ENCODE data around the gene SDK2. TPM values are rescaled to one million over a fixed set of nuclear protein-coding genes. Genes with fewer than 3 reads are reported as not detected.

SDK2 gene
- total RNA-seq, 2 donors from 2014 or later = 16.5 to 26.3 TPM

GRCh38 chr17:73519714-73520368, 124.4 kb downstream of the SDK2 start:
- Histone ChIP-seq H3K4me1 (replicated peaks) (no peaks in the 10 kb centered on the region), H3K4me3 (no peak overlapping the region), H3K36me3 (no peaks in the 10 kb centered on the region), H3K27ac (no peak overlapping the region), H3K9me3 (no peaks in the 10 kb centered on the region), H3K27me3 (replicated peaks; ENCODE audit: insufficient read depth) (no peaks in the 10 kb centered on the region)
- 84% methylated on average over 22 of the region's 22 CpGs for WGBS
- no peak for DNase-seq (ENCODE audit: low spot score)
- intact Hi-C loops (cut with DNase I) = no loop called here
- no peak for TF ChIP-seq CTCF (IDR thresholded peaks at IDR 0.05)
- no peak for TF ChIP-seq POLR2AphosphoS5 (IDR thresholded peaks at IDR 0.05)
- no peak for TF ChIP-seq POLR2A (IDR thresholded peaks at IDR 0.05)

- no peaks in the 10 kb centered on the region for H3K36me3 ChIP-seq
- H3K27me3 ChIP-seq (replicated peaks; ENCODE audit: insufficient read depth) = no peaks in the 10 kb centered on the region
- 95% methylated on average over 6 of the region's 6 CpGs for WGBS
- H3K4me1 ChIP-seq (replicated peaks) = no peaks in the 10 kb centered on the region
- H3K4me3 ChIP-seq = no peak overlapping the region
- DNase-seq (ENCODE audit: low spot score) = no peak
- TF ChIP-seq POLR2AphosphoS5 (IDR thresholded peaks at IDR 0.05) = no peak
- no peak for TF ChIP-seq CTCF (IDR thresholded peaks at IDR 0.05)
- no peak for TF ChIP-seq POLR2A (IDR thresholded peaks at IDR 0.05)
- intact Hi-C loops (cut with DNase I) = no loop called here
- no peak overlapping the region for H3K27ac ChIP-seq
- H3K9me3 ChIP-seq = no peaks in the 10 kb centered on the region
Observed at GRCh38 chr17:73519011-73519410, 125.2 kb downstream of the SDK2 start.

- Histone ChIP-seq H3K4me1 (replicated peaks) (no peaks in the 10 kb centered on the region), H3K4me3 (no peak overlapping the region), H3K9me3 (no peaks in the 10 kb centered on the region), H3K27ac (no peak overlapping the region), H3K36me3 (no peaks in the 10 kb centered on the region), H3K27me3 (replicated peaks; ENCODE audit: insufficient read depth) (no peaks in the 10 kb centered on the region)
- TF ChIP-seq POLR2A (IDR thresholded peaks at IDR 0.05) (no peak), CTCF (IDR thresholded peaks at IDR 0.05) (no peak), POLR2AphosphoS5 (IDR thresholded peaks at IDR 0.05) (no peak)
- DNase-seq (ENCODE audit: low spot score) = no peak
- intact Hi-C loops (cut with DNase I) = no loop called here
- WGBS = 88% methylated on average over 11 of the region's 11 CpGs
Observed at GRCh38 chr17:73516431-73516830, 127.8 kb downstream of the SDK2 start.

DNA sequence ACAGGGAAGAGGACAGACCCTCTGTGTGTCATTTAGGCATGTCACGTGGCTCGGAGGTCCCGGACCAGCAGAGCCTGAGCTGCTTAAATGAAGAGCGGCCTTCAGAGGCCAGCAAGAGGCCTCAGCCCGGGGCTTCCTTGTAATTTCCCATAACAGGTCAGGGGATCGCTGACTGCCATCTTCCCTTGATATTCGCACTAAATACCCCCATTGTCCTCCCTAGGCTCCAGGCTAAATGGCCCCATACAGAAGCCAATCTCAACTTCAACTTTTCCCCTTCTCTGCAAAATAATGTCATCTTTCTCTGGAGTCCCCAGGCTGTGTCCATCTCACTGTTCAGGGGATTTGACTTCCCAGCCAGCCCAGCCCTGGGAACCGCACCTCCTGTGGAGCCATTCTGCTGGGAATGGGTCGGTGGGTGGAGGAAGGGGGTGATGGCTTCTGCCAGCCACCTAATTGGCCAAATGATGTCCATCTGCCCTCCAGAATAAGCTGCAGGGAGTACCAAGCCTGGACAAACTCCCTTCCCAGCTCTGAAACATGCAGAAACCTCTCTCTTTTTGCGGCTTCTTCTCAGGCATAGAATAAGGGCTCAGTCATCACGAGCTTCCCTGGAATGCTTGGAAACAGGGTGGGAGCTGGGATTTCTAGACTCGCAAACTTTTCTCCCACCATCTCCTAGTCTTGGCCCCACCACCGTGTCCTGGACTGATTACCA, 129.9 kb downstream of the SDK2 start:
- WGBS = 94% methylated on average over 13 of the region's 13 CpGs
- Histone ChIP-seq H3K4me1 (replicated peaks) (no peaks in the 10 kb centered on the region), H3K36me3 (no peaks in the 10 kb centered on the region), H3K27me3 (replicated peaks; ENCODE audit: insufficient read depth) (no peaks in the 10 kb centered on the region), H3K4me3 (no peak overlapping the region), H3K9me3 (no peaks in the 10 kb centered on the region), H3K27ac (no peak overlapping the region)
- no peak for DNase-seq (ENCODE audit: low spot score)
- intact Hi-C loops (cut with DNase I) = no loop called here
- no peak for TF ChIP-seq CTCF (IDR thresholded peaks at IDR 0.05)
- TF ChIP-seq POLR2AphosphoS5 (IDR thresholded peaks at IDR 0.05) = no peak
- no peak for TF ChIP-seq POLR2A (IDR thresholded peaks at IDR 0.05)

DNA sequence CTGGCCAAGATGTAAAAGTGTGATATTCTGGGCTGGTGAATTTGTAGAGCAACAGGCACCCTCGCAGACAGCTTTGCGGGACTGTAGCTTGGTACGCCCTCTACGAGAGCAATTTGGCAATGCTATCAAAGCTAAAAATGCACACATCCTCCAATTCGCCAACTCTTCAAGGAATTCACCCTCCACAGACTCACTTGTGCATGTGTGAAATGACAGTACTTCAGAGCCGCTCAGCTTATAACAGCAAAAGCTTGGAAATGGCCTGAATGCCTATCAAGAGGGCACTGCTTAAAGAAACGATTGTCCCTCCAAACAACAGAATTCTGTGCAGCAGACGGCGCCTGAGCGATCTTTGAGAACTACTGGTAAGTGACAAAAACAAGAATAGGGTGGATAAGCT, 130.8 kb downstream of the SDK2 start:
- Histone ChIP-seq H3K9me3 (no peaks in the 10 kb centered on the region), H3K36me3 (no peaks in the 10 kb centered on the region), H3K27ac (no peak overlapping the region), H3K27me3 (replicated peaks; ENCODE audit: insufficient read depth) (no peaks in the 10 kb centered on the region), H3K4me3 (no peak overlapping the region), H3K4me1 (replicated peaks) (no peaks in the 10 kb centered on the region)
- TF ChIP-seq CTCF (IDR thresholded peaks at IDR 0.05) = no peak
- TF ChIP-seq POLR2AphosphoS5 (IDR thresholded peaks at IDR 0.05) = no peak
- no peak for TF ChIP-seq POLR2A (IDR thresholded peaks at IDR 0.05)
- WGBS = 84% methylated on average over 10 of the region's 10 CpGs
- DNase-seq (ENCODE audit: low spot score) = no peak
- intact Hi-C loops (cut with DNase I) = no loop called here

Data from prostate gland (tissue), 2 donors.